DOHH2 (cell line): Measurements from ENCODE around the gene BICC1.

Experiments used
- H3F3A ChIP-seq: fragments of 200-600 bp; sonication (generic), shearing (Covaris generic); 2 replicates; pipeline ENCODE4 v1.6.0; 2016; ENCODE audit warnings: antibody characterized with exemption, mild to moderate bottlenecking; ENCODE audit not compliant: control insufficient read depth, insufficient read depth
- H3K27ac ChIP-seq: fragments of 200-600 bp; sonication (generic); 2 replicates; pipeline ENCODE4 v1.5.1; 2014; ENCODE audit warnings: low read depth, mild to moderate bottlenecking, low read length, moderate library complexity
- H3K27me3 ChIP-seq: fragments of 200-600 bp; sonication (generic); 2 replicates; pipeline ENCODE4 v1.6.1; 2014; ENCODE audit warnings: mild to moderate bottlenecking, low read length, mixed read lengths; ENCODE audit not compliant: control insufficient read depth
- H3K36me3 ChIP-seq: fragments of 200-600 bp; sonication (generic); 2 replicates; pipeline ENCODE4 v1.6.1; 2014; ENCODE audit warnings: mild to moderate bottlenecking, low read length, moderate library complexity, mixed read lengths; ENCODE audit not compliant: control insufficient read depth
- H3K4me1 ChIP-seq: fragments of 200-600 bp; sonication (generic); 2 replicates; pipeline ENCODE4 v1.6.1; 2014; ENCODE audit warnings: mild to moderate bottlenecking, low read length, mixed read lengths; ENCODE audit not compliant: control insufficient read depth
- H3K4me2 ChIP-seq: fragments of 200-600 bp; sonication (generic); 2 replicates; pipeline ENCODE4 v1.6.0; 2014; ENCODE audit warnings: mild to moderate bottlenecking, low read length, moderate library complexity
- H3K4me3 ChIP-seq: fragments of 200-600 bp; sonication (generic); 2 replicates; pipeline ENCODE4 v1.5.1; 2014; ENCODE audit warnings: mild to moderate bottlenecking, low read length, mixed read lengths
- H3K79me2 ChIP-seq: fragments of 200-600 bp; sonication (generic); 2 replicates; pipeline ENCODE4 v1.6.1; 2014; ENCODE audit warnings: mild to moderate bottlenecking, low read length, mixed read lengths; ENCODE audit not compliant: control insufficient read depth
- H3K9me2 ChIP-seq: fragments of 200-600 bp; sonication (generic); replicated peaks from 2 replicates; pipeline ENCODE4 v1.6.1; 2014; ENCODE audit warnings: mild to moderate bottlenecking, low read length, mixed read lengths; ENCODE audit not compliant: control insufficient read depth
- H3K9me3 ChIP-seq: fragments of 200-600 bp; sonication (generic); 2 replicates; pipeline ENCODE4 v1.6.1; 2014; ENCODE audit warnings: antibody characterized with exemption, low read length, mixed read lengths; ENCODE audit not compliant: control insufficient read depth, insufficient read depth
- H4K20me1 ChIP-seq: fragments of 200-600 bp; sonication (generic); 2 replicates; pipeline ENCODE4 v1.6.0; 2014; ENCODE audit warnings: low read depth, mild to moderate bottlenecking, antibody characterized with exemption, low read length, moderate library complexity; ENCODE audit not compliant: control insufficient read depth, insufficient read depth
- EZH2phosphoT487 ChIP-seq: fragments of 200-600 bp; sonication (generic); IDR thresholded peaks from 2 replicates; pipeline ENCODE4 v1.6.1; 2017; ENCODE audit warnings: borderline replicate concordance, mild to moderate bottlenecking, antibody characterized with exemption, low read length, moderate library complexity, mixed read lengths
- TF ChIP-seq, protein P1 (sequence below): fragments of 200-600 bp; sonication (generic); IDR thresholded peaks from one replicate; pipeline ENCODE4 v1.5.1; 2014; ENCODE audit warnings: antibody characterized with exemption, mild to moderate bottlenecking, low read depth, low read length; ENCODE audit not compliant: poor library complexity, severe bottlenecking

The BICC1 gene

DNA sequence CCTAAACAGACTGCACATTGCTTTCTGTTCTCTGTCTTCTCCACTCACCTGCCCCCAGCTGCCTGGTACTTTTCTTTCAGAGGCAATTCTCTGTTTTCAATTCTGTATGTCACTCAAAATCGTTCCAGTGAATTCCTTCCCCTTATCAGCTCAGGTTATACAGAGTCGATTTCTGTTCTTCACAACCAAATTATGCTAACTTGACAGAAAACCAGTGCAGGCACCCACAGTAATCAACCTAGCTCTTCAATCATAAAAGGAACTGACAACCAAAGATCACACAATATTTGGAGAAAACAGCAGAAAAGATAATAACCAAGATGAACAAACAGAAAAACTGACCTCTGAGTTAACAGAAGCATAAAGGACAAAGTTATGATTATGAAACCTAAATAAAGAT, 360.5 kb downstream of the BICC1 start:
- Histone ChIP-seq H3K79me2 (no peaks in the 10 kb centered on the region), H3K27ac (no peak overlapping the region), H3K36me3 (no peaks in the 10 kb centered on the region), H4K20me1 (no peaks in the 10 kb centered on the region), H3K9me3 (no peaks in the 10 kb centered on the region), H3K9me2 (no peaks in the 10 kb centered on the region), H3K4me3 (no peak overlapping the region), H3K4me2 (no peak overlapping the region), H3K27me3 (no peaks in the 10 kb centered on the region), H3F3A (no peaks in the 10 kb centered on the region), H3K4me1 (no peaks in the 10 kb centered on the region)
- TF ChIP-seq EZH2phosphoT487: no peak
- TF ChIP-seq, protein P1, sequence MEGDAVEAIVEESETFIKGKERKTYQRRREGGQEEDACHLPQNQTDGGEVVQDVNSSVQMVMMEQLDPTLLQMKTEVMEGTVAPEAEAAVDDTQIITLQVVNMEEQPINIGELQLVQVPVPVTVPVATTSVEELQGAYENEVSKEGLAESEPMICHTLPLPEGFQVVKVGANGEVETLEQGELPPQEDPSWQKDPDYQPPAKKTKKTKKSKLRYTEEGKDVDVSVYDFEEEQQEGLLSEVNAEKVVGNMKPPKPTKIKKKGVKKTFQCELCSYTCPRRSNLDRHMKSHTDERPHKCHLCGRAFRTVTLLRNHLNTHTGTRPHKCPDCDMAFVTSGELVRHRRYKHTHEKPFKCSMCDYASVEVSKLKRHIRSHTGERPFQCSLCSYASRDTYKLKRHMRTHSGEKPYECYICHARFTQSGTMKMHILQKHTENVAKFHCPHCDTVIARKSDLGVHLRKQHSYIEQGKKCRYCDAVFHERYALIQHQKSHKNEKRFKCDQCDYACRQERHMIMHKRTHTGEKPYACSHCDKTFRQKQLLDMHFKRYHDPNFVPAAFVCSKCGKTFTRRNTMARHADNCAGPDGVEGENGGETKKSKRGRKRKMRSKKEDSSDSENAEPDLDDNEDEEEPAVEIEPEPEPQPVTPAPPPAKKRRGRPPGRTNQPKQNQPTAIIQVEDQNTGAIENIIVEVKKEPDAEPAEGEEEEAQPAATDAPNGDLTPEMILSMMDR: no peak
